Fibroblast of the aortic adventitia (primary cell): ENCODE data around the gene LMO7. TPM values are rescaled to one million over a fixed set of nuclear protein-coding genes. Genes with fewer than 3 reads are reported as not detected.
A peak's percentile ranks its signal among the peaks of the same experiment; 100 is the strongest.

ENCODE experiments used
- DNase-seq: peaks from one replicate; pipeline ENCODE4 v3.0.0-alpha.2; 2010; ENCODE audit warnings: low read depth
- H3K4me3 ChIP-seq: 2 replicates; pipeline ENCODE4 v1.5.1; 2011; ENCODE audit warnings: low read depth, mild to moderate bottlenecking, control low read depth, low read length, moderate library complexity
- CTCF ChIP-seq: IDR thresholded peaks from 2 replicates; pipeline ENCODE4 v1.5.1; 2011; ENCODE audit warnings: mild to moderate bottlenecking, low read length, control low read depth, inconsistent platforms; ENCODE audit not compliant: insufficient read depth
- total RNA-seq: library from RNA; depleted of rRNA; stranded (reverse); fragments of >200 nt; gene quantifications from 2 replicates; pipeline ENCODE4 v1.2.3, GENCODE V29; 2012; ENCODE audit warnings: low replicate concordance

The LMO7 gene
- total RNA-seq, 1 donor = 221 TPM

- H3K4me3 ChIP-seq = no peak overlapping the region
- TF ChIP-seq CTCF = no peak
- DNase-seq = no peak
These were observed 182.8 kb downstream of the LMO7 start for GRCh38 chr13:75818968-75819225.

DNA sequence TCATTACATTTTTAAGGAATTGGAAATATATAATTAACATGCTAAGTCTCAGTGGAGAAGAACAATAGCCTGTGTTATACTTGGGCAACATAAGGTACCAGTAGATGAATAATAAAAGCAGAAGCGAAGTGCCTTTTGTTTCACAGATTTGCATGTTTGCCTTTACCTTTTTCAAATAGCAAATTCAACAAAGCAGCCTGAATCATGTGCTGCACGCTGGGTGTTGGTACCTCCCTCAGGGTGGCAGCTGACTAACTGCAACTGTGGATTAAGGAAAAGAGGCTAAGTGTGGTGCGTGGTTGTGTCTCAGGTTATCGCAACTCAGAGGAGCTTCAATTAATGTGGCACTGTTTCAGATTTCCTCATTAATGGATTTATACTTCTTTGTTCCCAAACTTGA, 189.0 kb downstream of the LMO7 start:
- H3K4me3 ChIP-seq = no peak overlapping the region
- no peak for DNase-seq
- no peak for TF ChIP-seq CTCF

DNA sequence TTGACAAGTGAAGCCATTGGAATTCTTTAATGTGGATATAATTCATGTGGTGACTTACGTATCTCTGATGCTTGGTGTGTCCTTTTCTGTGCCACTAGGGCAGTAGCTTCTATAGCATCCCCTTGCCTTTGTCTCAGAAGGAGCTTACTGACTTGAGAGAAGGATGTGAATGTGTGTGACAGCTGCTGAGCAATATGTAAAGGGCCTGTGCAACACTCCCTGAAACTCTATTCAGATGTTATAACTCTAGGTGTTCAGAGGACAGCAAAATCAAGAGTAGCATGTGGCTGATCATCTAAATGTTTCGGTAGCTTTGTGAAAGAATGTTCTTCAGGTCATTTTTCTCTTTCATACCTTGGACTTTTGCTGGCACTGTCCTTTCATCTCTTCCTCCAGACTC, 189.5 kb downstream of the LMO7 start:
- no peak for TF ChIP-seq CTCF
- H3K4me3 ChIP-seq = no peak overlapping the region
- DNase-seq = no peak

DNA sequence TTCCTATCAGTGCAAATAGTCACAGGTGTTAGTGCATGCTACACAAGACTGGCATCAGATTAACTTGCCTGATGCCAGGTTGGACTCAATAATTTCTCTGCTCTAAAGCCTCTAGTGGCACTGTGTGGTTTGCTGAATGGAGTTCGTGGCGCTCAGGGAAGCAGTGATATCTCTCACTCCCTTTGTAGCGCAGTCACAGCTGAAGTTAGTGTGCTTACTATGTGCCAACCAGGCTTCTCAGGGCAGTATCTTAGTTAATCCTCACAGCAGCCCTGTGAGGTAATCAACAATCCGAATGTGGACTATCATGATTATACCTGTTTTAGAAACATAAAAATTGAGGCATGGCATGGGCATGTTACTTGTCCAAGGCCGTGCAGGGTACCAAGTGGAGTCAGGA, 190.3 kb downstream of the LMO7 start:
- no peak overlapping the region for H3K4me3 ChIP-seq
- no peak for TF ChIP-seq CTCF
- no peak for DNase-seq

DNA sequence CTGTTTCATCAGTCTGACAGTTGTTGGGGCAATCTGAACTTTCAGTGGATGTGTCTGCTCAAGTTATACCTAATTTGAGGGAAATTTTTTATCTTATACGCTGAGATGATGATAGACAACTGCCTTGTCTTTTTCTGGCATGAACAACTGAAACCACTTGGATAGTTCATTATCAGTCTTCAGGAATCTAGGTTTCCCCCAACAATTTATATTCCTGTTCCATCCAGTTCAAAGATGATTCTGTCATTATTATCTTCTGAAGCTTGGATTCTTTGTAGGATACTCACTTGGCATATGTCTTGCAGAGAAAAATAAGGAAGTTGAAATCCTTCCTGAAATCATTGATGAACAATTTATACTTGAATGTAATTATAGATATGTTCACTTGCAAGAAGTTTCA, 193.7 kb downstream of the LMO7 start:
- no peak for TF ChIP-seq CTCF
- peak; percentile 20 for DNase-seq

DNA sequence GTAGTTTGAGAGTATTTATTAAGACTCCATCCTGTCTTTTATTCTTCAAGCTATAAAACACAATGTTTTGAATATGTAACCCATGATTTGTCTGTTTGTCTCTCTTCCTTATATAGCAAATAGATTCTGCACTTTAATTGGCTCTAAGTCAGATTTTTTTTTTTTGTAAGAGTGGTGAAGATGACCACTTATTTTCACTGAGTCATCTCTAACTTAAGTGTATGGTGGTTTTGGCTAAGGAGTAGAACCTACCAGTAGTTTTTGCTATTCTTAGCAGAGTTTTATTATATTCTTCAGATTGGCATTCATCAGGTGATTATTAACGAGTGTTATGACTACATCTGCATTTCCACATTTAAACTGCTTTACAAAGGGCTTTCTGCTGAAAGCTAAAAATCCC, 194.7 kb downstream of the LMO7 start:
- no peak overlapping the region for H3K4me3 ChIP-seq
- no peak for TF ChIP-seq CTCF
- DNase-seq = peak; percentile 59

More for the DNA sequence above, 193.7 kb downstream of the LMO7 start:
- H3K4me3 ChIP-seq = no peak overlapping the region

DNA sequence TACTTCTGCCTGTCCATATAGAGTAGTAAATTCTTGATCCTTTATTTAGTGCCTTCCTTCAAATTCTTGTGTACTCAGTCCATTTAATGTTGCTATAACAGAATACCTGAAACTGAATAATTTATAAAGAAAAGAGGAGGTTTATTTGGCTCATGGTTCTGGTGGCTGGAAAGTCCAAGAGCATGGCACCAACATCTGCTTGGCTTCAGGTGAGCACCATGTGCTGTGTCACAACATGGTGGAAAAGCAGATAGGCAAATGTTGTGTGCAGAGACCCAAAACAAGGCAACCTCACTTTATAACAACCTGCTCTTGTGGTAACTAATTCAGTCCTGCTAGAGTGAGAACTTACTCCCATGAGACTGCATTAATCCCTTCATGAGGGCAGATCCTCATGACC, 195.3 kb downstream of the LMO7 start:
- no peak overlapping the region for H3K4me3 ChIP-seq
- no peak for DNase-seq
- TF ChIP-seq CTCF = no peak
